Measurements from ENCODE around the gene OBI1. TPM values are rescaled to one million over a fixed set of nuclear protein-coding genes. Genes with fewer than 3 reads are reported as not detected.

OBI1 gene
- total and polyA plus RNA-seq, 4 donors = 2.7 to 16.5 (median 6.6) TPM

GRCh38 chr13:78595495-78596398 lies 63.2 kb downstream of the OBI1 start:
- no peak for ATAC-seq (ENCODE audit: insufficient read depth, low FRiP score)
- 3 to 7% methylated on average over 62 to 65 of the region's 65 CpGs for WGBS, 2 donors
- Histone ChIP-seq H3K36me3 (ENCODE audit: control insufficient read depth in 4 of 4, insufficient read depth in 4 of 4, low read length in 4 of 4) (no peaks in the 10 kb centered on the region), H3K4me1 (ENCODE audit: control insufficient read depth in 5 of 5, insufficient read depth in 5 of 5, low read length in 5 of 5) (peaks cover 0 to 17% (median 0%) of the 10 kb centered on the region in 5 donors), H3K9me3 (ENCODE audit: control insufficient read depth in 4 of 4, insufficient read depth in 3 of 4, low read length in 3 of 4) (peaks cover 0 to 7% (median 0%) of the 10 kb centered on the region in 4 donors), H3K27ac (ENCODE audit: low read depth in 1 of 2, low read length in 1 of 2) (no peak overlapping the region), H3K9ac (ENCODE audit: insufficient read depth in 1 of 2, low read length in 2 of 2) (no peak overlapping the region), H3K27me3 (ENCODE audit: control insufficient read depth in 3 of 3, insufficient read depth in 3 of 3, low read length in 2 of 3) (peaks cover 16 to 96% (median 90%) of the 10 kb centered on the region in 3 donors), H3K4me3 (no peak overlapping the region)
- TF ChIP-seq CTCF (IDR thresholded peaks at IDR 0.05; ENCODE audit: control extremely low read depth, extremely low read depth) = no peak
- peak in 1 of 3 donors; percentile 41 for DNase-seq

GRCh38 chr13:78594456-78594975 lies 64.4 kb downstream of the OBI1 start:
- DNase-seq (peak in 1 of 3 donors; percentile 7), ATAC-seq (ENCODE audit: insufficient read depth, low FRiP score) (no peak)
- H3K27me3 ChIP-seq (ENCODE audit: control insufficient read depth in 3 of 3, insufficient read depth in 3 of 3, low read length in 2 of 3) = peaks cover 19 to 96% (median 88%) of the 10 kb centered on the region in 3 donors
- H3K9me3 ChIP-seq (ENCODE audit: control insufficient read depth in 4 of 4, insufficient read depth in 3 of 4, low read length in 3 of 4) = peaks cover 0 to 9% (median 0%) of the 10 kb centered on the region in 4 donors
- H3K9ac ChIP-seq (ENCODE audit: insufficient read depth in 1 of 2, low read length in 2 of 2) = no peak overlapping the region
- no peak overlapping the region for H3K4me3 ChIP-seq
- TF ChIP-seq CTCF (IDR thresholded peaks at IDR 0.05; ENCODE audit: control extremely low read depth, extremely low read depth) = no peak
- H3K27ac ChIP-seq (ENCODE audit: low read depth in 1 of 2, low read length in 1 of 2) = no peak overlapping the region
- H3K36me3 ChIP-seq (ENCODE audit: control insufficient read depth in 4 of 4, insufficient read depth in 4 of 4, low read length in 4 of 4) = no peaks in the 10 kb centered on the region
- 5 to 9% methylated on average over 8 of the region's 8 CpGs for WGBS, 2 donors
- H3K4me1 ChIP-seq (ENCODE audit: control insufficient read depth in 5 of 5, insufficient read depth in 5 of 5, low read length in 5 of 5) = peaks cover 0 to 17% (median 0%) of the 10 kb centered on the region in 5 donors

GRCh38 chr13:78593652-78594455 lies 65.1 kb downstream of the OBI1 start:
- Histone ChIP-seq H3K4me3 (no peak overlapping the region), H3K9ac (ENCODE audit: insufficient read depth in 1 of 2, low read length in 2 of 2) (no peak overlapping the region), H3K27me3 (ENCODE audit: control insufficient read depth in 3 of 3, insufficient read depth in 3 of 3, low read length in 2 of 3) (peaks cover 19 to 95% (median 88%) of the 10 kb centered on the region in 3 donors), H3K27ac (ENCODE audit: low read depth in 1 of 2, low read length in 1 of 2) (no peak overlapping the region), H3K4me1 (ENCODE audit: control insufficient read depth in 5 of 5, insufficient read depth in 5 of 5, low read length in 5 of 5) (peaks cover 0 to 17% (median 0%) of the 10 kb centered on the region in 5 donors), H3K9me3 (ENCODE audit: control insufficient read depth in 4 of 4, insufficient read depth in 3 of 4, low read length in 3 of 4) (peaks cover 0 to 9% (median 0%) of the 10 kb centered on the region in 4 donors), H3K36me3 (ENCODE audit: control insufficient read depth in 4 of 4, insufficient read depth in 4 of 4, low read length in 4 of 4) (no peaks in the 10 kb centered on the region)
- 8 to 11% methylated on average over 29 of the region's 29 CpGs for WGBS, 2 donors
- no peak for ATAC-seq (ENCODE audit: insufficient read depth, low FRiP score)
- no peak for TF ChIP-seq CTCF (IDR thresholded peaks at IDR 0.05; ENCODE audit: control extremely low read depth, extremely low read depth)
- DNase-seq = peak in 1 of 3 donors; percentile 22
